ENCODE results near the gene ABRACL. TPM values are rescaled to one million over a fixed set of nuclear protein-coding genes. Genes with fewer than 3 reads are reported as not detected.

Gene ABRACL
- total RNA-seq, 4 donors from 2014 or later = 18.7 to 81.6 (median 25.7) TPM

DNA sequence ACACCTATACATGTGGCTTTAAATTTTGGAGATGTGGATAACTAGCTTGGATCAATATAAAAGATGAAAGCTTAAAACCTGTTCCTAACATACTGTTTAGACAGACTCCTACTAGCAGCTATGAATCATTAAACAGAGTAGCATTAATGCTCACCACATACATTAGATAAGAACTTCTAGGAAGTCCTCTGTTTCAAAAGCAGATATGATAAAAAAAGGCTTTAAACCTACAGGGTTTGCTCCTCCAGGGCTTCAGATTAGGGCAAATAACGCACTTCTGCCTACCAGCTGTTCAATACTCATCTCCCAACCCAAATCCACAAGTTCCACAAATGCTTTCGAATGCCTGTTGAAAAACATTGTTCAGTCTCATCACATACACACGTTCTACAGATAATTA lies 42.0 kb upstream of the ABRACL start:
- 6 to 13% methylated on average over 3 of the region's 3 CpGs for WGBS, 2 donors
- no peaks in the 10 kb centered on the region for H3K9me3 ChIP-seq
- peak overlapping the region; percentile 70 to 91 (median 84) for H3K4me3 ChIP-seq
- peaks cover 5 to 62% (median 27%) of the 10 kb centered on the region in 3 donors for H3K4me1 ChIP-seq
- no peak for TF ChIP-seq POLR2A (IDR thresholded peaks at IDR 0.05)
- TF ChIP-seq, protein P1, sequence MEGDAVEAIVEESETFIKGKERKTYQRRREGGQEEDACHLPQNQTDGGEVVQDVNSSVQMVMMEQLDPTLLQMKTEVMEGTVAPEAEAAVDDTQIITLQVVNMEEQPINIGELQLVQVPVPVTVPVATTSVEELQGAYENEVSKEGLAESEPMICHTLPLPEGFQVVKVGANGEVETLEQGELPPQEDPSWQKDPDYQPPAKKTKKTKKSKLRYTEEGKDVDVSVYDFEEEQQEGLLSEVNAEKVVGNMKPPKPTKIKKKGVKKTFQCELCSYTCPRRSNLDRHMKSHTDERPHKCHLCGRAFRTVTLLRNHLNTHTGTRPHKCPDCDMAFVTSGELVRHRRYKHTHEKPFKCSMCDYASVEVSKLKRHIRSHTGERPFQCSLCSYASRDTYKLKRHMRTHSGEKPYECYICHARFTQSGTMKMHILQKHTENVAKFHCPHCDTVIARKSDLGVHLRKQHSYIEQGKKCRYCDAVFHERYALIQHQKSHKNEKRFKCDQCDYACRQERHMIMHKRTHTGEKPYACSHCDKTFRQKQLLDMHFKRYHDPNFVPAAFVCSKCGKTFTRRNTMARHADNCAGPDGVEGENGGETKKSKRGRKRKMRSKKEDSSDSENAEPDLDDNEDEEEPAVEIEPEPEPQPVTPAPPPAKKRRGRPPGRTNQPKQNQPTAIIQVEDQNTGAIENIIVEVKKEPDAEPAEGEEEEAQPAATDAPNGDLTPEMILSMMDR (IDR thresholded peaks at IDR 0.05) = no peak
- intact Hi-C loops (cut with DNase I) = loop anchor here (10.0 kb wide), 1 partner anchor 172 kb away; no protein-coding TSS in a partner anchor
- no peak for DNase-seq
- peak overlapping the region in 3 of 4 donors; percentile 95 to 96 (median 95) for H3K27ac ChIP-seq
- no peaks in the 10 kb centered on the region for H3K27me3 ChIP-seq
- H3K36me3 ChIP-seq = no peaks in the 10 kb centered on the region

DNA sequence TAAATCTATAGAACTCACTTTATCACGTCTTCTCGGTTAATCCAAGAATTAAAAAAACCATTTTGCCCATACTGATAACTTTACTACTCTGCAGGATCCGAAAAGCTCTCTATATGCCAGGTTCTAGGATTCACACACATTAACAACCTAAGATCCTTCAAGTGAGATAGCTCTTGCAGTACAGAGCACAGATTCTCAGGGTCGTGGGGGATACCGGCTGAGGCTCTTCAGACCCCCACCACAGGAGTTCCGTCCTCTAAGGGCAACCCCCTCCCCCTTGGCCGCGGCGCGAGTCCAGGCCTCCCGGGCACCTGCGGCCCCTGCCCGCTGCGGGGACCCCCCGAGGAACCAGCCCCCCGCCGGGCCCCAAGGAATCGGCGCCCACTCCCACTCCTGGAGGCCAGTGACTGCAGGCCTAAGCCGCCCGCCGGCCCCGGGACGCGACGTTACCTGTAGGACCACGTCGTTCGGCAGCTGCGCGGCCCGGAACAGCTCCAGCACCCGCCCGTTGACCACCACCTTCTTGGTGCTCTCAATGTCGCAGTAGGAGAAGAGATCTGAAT lies 41.4 kb upstream of the ABRACL start:
- WGBS, 2 donors = 0% methylated on average over 10 to 11 of the region's 35 CpGs
- Histone ChIP-seq H3K27ac (peak overlapping the region; percentile 92 to 96 (median 95)), H3K36me3 (no peaks in the 10 kb centered on the region), H3K4me1 (peaks cover 5 to 57% (median 24%) of the 10 kb centered on the region in 3 donors), H3K9me3 (no peaks in the 10 kb centered on the region), H3K4me3 (peak overlapping the region; percentile 70 to 91 (median 84)), H3K27me3 (no peaks in the 10 kb centered on the region)
- TF ChIP-seq POLR2A (IDR thresholded peaks at IDR 0.05) = no peak
- TF ChIP-seq, protein P1 (IDR thresholded peaks at IDR 0.05) = no peak
- DNase-seq = no peak
- intact Hi-C loops (cut with DNase I) = loop anchor here (10.0 kb wide), 1 partner anchor 172 kb away; no protein-coding TSS in a partner anchor

DNA sequence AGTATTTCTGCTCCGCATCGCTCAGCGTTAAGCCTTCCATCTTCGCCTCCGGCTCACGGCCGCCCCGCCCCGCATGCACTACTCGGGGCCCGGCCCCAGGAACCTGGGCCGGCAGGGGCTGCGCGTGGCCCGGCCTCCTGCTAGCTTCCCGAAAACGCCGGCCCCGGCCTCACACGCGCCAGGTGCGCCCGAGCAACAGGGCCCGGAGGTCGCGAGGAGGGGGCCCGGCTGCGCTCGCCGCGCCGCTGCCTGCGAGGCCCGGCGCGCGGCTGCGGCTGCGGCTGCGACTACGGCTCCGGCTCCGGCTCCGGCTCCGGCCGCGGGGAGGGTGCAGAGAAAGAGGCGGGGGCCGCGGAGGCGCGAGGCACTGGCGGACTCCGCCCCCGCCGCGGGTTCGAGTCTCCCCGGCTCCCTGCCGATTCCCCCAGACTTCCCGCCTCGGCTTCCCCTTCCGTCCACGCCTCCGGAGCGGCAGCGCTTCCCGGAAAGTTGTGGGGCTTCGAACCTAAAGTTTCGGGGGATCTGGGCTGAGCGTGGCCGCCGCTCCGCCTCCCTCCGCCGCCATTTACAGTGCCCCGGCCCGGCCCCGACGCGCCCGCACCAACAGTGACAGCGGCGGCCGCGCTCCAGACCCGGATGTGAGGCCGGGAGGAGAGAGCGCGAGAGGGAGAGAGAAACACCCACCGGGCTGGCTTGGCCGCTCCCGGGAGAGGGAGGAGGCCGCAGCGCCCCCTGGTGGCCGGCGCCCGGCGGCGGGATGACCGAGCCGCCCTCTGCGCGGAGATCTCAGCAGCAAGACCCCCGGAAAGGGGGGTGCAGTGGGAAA lies 40.7 kb upstream of the ABRACL start, which contains the start of gene REPS1:
Gene REPS1, minus strand, starts transcription at position 611 of the 826 bp plus-strand sequence. Its CDS starts 571 bp downstream, at position 40.
- H3K9me3 ChIP-seq = no peaks in the 10 kb centered on the region
- WGBS, 2 donors = 0% methylated on average over 1 of the region's 105 CpGs; no CpG with 5 or more reads in 1 of the 2 donors
- peak; percentile 59 for DNase-seq
- peak within 1 kb of the TSS; percentile 70 to 91 (median 84) for H3K4me3 ChIP-seq
- TF ChIP-seq POLR2A (IDR thresholded peaks at IDR 0.05) = peak in 3 of 4 donors; percentile 60 to 82 (median 75)
- TF ChIP-seq, protein P1 (IDR thresholded peaks at IDR 0.05) = peak; percentile 97 to 100 (median 98)
- no peaks in the 10 kb centered on the region for H3K27me3 ChIP-seq
- intact Hi-C loops (cut with DNase I) = loop anchor here (10.0 kb wide), 1 partner anchor 173 kb away; no protein-coding TSS in a partner anchor
- H3K27ac ChIP-seq = peak within 1 kb of the TSS; percentile 92 to 96 (median 95)
- no peaks in the 10 kb centered on the region for H3K36me3 ChIP-seq
- H3K4me1 ChIP-seq = peaks cover 5 to 50% (median 22%) of the 10 kb centered on the region in 3 donors

DNA sequence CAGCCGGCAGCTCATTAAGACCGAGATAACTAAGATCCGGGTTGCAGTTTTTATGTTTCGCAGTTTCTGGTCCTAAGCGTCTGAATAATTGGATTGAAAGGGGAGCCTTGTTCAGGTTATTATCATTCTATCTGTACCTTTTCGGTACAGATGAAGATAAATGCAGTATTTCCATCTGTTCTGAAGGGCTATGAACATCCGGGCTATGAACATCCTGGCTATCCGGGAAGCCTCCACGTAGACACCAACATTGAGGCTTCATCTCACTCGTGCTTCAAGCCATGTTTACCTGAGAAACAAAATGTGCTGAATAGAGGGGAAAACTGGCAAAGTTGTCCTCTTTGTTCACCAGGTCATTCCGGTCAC lies 40.1 kb upstream of the ABRACL start:
- H3K27ac ChIP-seq = peak overlapping the region; percentile 92 to 96 (median 95)
- H3K4me3 ChIP-seq = peak overlapping the region; percentile 70 to 91 (median 84)
- H3K27me3 ChIP-seq = no peaks in the 10 kb centered on the region
- no peak for TF ChIP-seq POLR2A (IDR thresholded peaks at IDR 0.05)
- TF ChIP-seq, protein P1 (IDR thresholded peaks at IDR 0.05) = no peak
- no peaks in the 10 kb centered on the region for H3K36me3 ChIP-seq
- 4 to 5% methylated on average over 10 to 11 of the region's 11 CpGs for WGBS, 2 donors
- no peak for DNase-seq
- H3K9me3 ChIP-seq = no peaks in the 10 kb centered on the region
- peaks cover 5 to 44% (median 22%) of the 10 kb centered on the region in 3 donors for H3K4me1 ChIP-seq
- intact Hi-C loops (cut with DNase I) = loop anchor here (10.0 kb wide), 1 partner anchor 174 kb away; no protein-coding TSS in a partner anchor
